Stimulated activated CD4-positive, alpha-beta T cell treated with anti-CD3 and anti-CD28 coated beads, Interleukin-2, amount 100 ng/mL, for 48 hours (primary cell): ENCODE results near the gene FIGN.

Experiments used
- DNase-seq, 2 donors: peaks; one replicate each; pipeline ENCODE4 v3.0.0-alpha.2; 2020

The FIGN gene

DNA sequence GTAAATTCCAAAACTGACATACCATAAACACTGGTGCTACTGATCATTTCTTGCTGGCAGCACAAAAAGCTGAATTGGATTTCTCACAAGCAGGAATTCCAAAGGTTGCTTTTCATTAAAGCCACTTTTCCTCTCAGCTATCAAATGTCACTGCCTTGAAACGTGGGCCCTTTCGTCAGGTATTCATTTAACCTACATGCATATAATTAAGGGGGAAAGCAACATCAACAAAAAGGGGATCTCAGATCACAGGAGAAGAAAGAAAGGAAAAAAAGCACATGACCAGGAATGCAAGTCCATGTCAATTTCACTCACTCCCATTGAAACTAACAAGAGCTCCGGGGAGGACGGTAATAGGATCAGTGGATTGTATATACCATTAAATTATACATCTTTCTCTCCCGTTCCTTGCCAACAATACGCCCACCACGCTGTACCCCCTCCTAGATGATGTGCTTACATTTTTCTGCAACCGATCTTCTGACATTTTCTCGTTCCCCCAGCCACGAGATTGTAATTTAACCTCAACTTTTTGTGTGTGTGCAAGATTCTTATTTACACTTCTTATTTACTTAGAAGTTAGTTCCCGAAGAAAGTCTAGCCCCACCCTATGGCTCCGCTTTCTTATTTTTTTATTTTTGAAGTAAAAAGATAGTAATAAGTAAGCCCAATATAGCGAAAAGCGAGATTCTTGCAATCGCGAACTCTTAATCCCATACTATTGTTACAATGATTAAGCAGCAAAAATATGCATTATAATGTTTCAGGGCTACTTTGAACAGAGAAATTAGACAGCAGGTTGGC is 725 bp downstream of the FIGN start:
- no peak for DNase-seq

DNA sequence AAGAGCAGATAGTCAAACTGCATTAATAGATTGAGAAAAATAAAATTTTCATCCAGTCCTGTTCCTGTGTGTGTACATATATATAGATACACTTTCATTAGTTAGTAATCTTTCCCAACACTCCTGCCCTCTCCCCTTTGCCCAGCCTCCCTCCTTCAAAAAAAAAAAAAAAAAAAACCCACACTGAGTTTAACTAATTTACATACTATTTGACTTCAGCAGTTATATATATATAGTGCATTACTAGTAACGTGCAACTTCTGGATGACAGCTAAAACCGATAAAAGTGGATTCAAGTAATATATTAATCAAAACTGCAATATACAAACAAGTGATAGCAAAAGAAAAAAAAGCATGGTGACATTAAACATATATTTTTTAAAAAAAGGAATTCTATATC is 1.4 kb downstream of the FIGN start:
- no peak for DNase-seq

GRCh38 chr2:163733956-163734355 is 1.9 kb downstream of the FIGN start:
- no peak for DNase-seq

DNA sequence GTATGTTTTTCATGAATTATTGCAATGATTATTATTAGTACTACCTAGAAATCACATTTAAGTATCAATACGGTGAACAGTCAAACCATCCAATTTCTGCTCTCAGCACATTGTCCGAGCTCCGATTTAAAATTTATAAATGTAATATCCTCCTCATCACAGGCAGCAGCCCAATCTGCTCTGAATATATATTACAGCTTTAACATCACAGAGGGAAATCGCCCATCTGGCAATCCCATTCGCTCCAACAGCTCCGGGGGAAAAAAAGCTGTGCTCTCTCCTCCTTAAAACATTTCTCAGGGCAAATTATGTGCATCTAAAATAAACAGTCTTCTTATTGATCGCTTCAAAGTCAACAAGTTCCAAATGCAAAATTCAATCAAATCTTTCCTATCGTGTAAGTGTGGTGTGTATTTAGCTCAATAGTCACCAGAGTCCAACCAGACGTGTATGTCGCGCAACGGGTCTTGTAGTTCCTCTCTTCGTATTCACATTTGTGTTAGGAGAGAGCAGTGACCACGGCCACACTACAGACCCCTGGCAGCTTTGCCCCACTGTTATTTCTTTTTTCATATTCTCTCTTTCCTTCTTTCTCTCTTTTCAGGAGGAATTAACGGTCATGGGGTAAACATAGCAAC is 2.4 kb downstream of the FIGN start:
- no peak for DNase-seq

GRCh38 chr2:163732727-163733126 is 3.1 kb downstream of the FIGN start:
- no peak for DNase-seq

- no peak for DNase-seq
Measured at GRCh38 chr2:163731735-163732134, 4.1 kb downstream of the FIGN start.

- DNase-seq = no peak
Measured at GRCh38 chr2:163730556-163730955, 5.3 kb downstream of the FIGN start.

DNA sequence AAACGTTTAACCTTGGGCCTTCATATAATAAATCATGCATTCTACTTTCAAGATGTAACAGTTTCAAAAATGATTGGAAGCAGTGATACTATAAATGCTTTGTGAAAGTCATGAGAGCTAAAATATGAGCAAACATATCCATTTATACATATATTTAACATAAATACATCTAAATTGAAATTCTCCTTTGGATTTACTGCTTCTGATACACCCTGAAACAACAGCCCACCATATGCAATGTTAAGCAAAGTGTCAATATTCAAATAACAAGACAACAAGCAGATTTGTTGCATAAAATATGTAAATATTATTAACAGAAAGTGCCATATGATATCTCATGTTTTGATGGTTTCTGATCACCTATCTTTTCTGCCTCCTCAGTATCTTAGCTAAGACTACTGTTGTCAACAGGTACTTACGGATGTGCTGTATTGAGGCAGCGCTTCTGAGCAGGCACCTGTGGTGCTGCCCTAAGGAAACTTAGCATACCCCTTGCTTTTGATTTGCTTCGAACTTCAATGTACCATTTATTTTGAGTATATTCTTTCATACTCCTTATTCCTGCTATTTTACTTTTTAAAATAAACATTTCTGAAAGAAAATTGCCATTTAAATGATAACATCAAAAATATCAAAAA is 6.1 kb downstream of the FIGN start:
- no peak for DNase-seq

DNA sequence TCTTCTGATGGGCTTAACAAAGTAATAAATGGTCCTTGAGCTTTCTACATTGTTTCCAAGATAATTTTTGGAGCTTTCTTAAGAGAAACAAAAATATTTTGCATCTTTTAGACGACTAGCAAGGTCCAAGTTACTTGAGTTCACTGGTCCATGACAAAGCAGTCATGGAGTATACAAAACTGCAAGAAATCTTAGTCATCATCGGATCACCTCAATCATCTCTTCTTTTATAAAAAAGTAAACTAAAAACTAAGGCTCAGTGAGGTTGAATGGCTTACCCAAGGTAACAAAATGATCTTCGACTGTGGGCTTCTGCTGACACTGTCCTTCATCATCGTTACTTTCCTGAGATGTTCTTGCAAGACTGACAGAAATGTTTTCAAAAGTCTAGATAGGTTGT is 11.9 kb downstream of the FIGN start:
- DNase-seq = no peak

DNA sequence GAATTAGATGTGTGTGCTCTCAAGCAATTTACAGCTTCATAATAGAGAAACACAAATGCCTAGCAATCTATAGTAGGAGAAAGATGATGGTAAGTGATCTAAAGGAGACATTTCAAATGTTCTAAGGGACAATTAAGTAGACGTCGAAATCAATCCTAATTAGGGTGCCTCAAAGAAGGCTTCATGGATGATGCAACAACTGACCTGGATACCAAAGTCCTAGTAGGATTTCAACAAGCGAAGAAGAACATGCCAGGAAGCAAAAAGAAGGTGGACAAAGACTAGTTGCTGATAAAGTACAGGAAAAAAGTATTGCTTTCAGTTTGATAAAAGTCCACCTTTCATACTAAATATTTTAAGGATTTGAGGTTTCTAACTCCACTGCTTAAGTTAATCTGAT is 12.5 kb downstream of the FIGN start:
- no peak for DNase-seq

DNA sequence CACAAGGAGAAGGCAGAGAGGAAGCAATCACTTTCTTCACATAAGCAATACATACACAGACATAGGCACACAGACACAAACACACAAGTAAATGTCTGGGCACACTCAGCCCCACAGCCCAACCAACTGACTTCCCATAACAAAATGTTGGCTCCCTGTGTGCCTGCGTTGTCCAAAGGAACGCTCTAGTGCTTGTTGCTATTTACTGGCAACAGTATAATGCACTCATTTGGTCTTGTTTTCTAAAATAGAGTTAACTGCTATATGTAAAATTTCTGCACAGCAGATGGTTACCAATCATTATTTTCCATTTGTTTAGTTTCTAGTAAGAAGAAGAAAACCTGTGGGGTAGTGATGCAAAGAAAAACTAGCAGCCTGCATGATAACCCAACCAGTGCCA is 16.5 kb downstream of the FIGN start:
- no peak for DNase-seq

DNA sequence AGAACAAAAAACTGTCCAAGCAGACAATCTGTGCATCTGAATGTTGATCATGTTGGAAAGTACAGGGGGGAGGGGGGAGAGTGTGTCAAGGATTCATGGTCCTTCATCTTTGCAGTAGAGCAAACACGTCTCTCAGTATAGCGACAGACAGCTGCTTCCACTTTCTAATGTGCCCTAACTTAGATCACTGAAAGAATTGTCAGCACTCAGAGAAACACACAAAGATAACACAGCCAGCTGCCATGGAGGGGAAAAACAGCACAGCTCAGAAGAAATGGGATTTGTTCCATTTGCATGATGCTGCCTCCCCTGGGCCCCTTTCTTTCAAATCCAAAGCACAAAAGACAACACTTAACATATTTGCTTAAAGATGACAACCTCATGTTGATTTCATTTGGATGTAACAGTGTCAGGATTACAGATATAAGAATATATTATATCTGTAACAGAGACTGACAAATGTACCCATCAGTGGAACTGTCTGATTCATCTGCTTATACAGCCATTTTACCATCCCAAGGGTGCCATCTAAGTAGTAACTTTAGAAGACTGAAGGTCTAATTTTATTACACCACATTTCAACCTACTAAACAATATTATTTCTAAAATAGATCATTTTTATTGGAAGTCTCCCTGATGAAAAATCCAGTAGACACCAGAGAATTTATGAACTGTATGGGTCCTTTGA is 17.7 kb downstream of the FIGN start:
- no peak for DNase-seq

- no peak for DNase-seq
Measured at GRCh38 chr2:163717515-163717914, 18.3 kb downstream of the FIGN start.

DNA sequence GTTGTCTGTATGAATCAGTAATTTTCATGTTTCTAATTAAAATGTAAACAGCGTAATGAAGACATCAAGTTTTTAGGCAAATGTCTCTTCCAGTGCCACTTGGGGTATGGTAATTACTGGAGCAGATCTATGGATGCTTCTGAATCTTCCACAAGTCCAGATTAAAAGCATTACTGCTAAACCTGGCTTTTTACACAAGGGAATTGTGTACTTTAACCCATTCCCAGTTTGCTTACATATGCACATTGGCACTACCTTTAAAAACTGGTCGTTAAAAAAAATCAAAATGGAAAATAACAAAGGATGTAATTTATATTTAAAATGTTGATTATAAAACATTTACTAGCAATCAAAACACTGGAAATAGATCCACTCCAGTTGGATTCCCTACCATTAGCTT is 19.7 kb downstream of the FIGN start:
- DNase-seq = no peak

DNA sequence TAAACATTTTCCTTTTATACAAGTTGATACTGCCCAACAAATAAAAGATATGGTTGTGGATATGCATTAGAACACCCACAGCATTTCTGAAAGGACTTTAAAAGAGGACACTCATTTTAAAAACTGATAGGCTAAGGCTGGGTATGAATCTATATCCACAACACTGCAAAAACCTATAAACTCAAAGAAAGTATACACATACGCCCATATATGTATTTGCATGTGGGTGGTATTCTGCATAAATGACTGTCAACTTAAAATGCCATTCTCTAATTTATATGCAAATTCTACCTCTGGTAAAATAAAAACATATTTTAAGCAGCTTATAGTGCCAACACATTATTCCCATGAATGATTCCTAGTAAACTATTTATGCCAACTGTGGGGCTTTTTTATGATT is 20.1 kb downstream of the FIGN start:
- no peak for DNase-seq

- DNase-seq = no peak
Measured at GRCh38 chr2:163715199-163715598, 20.6 kb downstream of the FIGN start.

DNA sequence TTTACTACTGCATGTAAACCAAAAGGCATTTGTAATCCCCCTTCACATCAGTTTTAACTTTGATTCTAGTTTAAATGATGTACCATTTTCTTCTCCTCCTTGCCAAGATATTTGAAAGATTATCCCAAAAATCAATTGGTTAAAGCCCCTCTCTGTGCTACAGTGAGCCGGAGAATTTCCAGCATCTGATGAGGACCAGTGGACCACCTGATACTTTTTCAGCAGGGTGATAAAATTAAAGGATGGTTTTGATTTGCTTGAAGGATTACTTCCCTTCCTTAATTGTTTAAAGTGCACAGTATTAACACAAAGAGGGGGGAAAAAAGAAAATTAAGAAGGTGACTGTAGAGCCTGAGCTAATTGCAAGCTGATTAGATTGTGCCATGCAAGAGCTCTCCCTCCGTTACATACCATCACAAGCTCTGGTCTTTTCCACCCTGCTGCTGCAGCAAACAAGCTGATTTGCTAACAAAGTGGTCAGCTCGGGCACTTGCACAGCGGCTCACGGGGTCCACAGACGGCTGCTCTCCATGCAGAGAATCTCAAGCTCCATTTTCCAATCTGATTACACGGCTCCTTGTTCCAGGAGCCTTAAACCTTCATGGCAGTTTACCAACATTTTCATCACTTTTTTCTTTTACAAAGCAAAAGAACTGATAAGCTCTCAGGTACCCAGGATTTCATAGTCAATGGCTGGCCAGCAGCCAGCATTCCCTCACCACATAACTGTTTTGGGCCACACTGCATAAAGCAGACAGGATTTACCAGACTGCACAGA is 22.1 kb downstream of the FIGN start:
- no peak for DNase-seq

DNA sequence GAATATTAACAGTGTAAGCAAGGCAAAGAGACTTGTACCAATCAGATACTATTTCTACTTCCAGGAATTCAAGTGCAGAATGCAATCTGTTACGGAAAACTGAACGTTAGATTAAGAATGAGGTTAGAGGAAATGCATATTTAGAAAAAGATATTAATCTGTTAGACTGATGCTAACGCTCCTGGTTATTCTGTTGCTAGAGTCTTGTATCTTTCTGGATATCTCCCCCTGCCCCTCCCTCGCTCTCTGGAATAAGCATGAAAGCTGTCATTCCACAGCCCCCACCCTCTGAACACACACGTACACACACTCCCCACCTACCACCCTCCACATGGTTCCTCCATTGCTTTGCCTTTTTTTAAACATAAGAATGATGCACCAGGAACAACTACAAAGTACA is 24.1 kb downstream of the FIGN start:
- DNase-seq = no peak

DNA sequence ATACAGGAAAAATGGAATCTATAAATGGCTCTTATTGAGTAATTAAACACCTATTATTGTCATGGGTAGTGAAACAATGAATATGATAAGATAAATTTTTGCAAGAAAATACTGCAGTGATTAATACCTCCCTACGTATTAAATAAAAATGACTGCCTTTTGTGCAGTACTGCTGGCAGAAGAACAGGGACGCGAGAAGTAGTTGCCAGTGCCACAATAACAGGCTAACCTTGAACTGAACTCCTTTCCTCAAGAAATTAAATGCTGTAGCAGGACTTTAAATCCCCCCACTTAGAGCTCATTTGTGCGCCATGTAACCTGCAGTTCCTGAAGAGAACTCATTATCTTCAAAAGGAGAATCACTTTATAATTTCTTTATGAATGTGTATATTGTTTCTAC is 24.6 kb downstream of the FIGN start:
- no peak for DNase-seq

- DNase-seq = no peak
Measured at GRCh38 chr2:163709270-163709669, 26.5 kb downstream of the FIGN start.

DNA sequence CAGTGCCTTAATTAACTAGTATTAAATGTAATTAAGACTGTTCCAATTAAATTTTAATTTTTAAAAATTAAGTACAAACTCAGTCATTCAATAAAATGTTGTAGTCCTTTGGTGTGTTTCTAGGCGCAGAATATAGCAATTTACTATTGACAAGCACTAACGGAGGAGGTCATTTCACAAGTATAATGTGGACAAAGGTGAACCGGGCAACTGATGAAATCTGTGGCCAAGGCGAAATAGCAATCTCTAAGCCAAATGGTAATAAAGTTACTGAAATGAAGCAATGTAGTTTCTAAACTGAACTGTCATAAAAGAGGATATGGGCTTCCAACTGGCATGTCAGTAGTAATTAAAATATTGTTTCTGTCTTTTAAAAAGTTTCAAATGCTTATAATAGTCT is 27.5 kb downstream of the FIGN start:
- no peak for DNase-seq

- DNase-seq = no peak
Measured at GRCh38 chr2:163703386-163703785, 32.4 kb downstream of the FIGN start.
